HG02943 (cell line): Measurements from ENCODE around the gene ARFGAP2.
"Not testable (repeated sequence)": the region's sequence is repeated elsewhere in the genome, so short reads cannot be mapped to it uniquely, and the experiment has no call there.

Source experiments
- ATAC-seq: cut with Tn5 transposase; IDR thresholded peaks from one replicate; pipeline ENCODE4 v1.9.1; 2021; ENCODE audit warnings: mild to moderate bottlenecking, low read depth, moderate library complexity; ENCODE audit not compliant: unreplicated experiment

Gene ARFGAP2

DNA sequence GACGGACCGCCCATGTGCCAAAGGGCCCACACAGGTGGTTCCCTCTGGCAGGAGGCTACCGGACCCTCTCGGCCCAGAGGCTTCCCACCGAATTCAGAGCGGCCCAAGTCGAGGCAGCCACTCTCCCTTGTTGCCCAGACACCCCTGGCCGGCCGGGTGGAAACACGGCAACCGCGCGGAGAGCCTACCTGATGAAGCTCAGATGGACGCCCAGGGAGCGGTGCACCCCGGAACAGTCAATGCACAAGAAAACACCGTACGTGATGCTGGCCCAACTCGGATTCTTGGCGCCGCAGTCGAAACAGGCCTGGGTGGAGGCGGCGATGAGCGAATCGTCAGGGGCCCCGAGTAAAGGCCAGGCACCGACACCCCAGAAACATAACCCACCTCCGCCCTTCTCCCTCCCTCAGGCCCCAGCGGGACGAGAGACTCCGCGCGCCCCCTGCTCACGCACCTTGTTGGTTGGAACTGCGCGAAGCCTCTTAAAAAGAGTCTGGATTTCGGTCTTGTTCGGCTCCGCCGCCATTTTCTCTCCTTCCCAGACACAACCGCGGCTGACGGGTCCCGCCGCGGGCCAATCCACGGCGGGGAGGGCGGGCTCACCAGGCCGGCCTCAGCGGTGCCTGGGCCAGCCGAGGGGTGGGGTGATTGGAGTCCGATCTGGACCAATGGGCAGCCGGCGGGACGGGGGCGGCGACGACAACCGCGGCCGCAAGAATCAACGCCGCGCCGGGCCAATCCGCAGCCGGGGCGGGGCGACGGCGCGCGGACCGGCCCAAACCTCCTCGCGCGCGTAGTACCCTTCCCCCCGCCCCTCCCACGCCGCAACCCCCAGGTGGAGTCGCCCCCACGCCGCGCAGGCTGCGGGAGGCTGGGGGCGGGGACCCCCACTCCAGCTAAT, at the start of gene ARFGAP2:
Gene ARFGAP2 (minus strand): TSS at position 552 of the 901 bp plus-strand sequence. CDS start 26 bp downstream, at position 526.
- peak; percentile 82 for ATAC-seq

DNA sequence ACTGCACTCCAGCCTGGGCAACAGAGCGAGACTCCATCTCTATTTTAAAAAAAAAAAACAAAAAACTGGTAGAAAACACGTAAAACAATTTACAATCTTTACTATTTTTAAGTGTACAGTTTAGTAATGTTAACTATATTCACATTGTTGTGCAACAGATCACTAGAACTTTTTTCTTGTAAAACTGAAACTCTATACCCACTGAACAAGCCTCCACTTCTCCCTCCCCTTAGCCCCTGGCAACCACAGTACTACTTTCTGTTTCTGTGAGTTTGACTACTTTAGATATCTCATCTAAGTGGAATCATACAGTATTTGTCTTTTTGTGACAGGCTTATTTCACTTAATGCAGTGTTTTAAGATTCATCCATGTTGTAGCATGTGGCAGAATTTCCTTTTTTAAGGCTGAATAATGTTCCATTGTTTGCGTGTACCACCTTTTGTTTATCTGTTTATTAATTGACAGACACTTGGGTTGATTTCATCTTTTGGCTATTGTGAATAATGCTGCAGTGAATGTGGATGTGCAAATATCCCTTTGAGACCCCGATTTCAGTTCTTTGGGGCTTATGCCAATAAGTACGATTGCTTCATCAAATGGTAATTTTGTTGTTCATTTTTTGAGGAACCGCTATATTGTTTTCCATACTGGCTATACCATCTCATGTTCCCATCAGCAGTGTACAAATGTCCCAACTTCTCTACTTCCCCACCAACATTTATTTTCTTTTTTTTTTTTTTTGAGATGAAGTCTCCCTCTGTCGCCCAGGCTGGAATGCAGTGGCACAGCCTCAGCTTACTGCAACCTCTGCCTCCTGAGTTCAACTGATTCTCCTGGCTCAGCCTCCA, 49.1 kb upstream of the ARFGAP2 start:
- ATAC-seq: peak; percentile 88

DNA sequence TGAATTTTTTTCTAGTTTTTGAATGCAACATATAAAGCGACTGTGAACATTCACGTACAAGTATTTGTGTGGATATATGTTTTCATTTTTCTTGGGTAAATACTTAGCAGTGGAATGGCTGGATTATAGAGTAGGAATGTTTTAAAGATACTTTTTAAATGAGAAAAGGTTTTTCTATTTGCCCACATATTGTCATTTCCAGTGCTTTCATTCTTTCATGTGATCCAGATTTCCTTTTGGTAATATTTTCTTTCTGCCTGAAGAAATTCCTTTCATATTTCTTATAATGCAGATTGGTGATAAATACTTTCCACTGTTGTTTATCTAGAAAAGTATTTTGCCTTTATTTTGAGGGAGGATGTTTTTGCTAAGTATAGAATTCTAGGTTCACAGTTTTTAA, 46.0 kb upstream of the ARFGAP2 start:
- no peak for ATAC-seq

DNA sequence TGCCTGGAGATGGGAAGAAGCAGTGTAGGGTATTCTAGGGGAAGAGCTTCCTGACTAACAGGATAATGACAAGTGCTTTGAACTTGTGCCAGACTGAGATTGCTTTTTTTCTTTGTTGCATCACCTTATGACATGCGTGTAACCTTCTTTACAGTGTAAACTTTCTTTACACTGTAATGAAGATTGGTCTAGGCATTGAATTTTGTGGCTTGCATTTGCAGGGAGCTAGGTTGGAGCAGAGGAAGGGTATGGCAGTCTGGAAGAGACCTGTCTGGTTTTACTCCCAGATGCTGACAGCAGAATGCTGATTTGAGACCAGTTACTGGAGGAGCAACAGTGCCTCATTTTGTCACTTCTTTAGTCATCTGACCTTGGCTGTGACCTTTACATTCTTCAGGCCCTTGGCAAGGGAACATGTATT, 43.7 kb upstream of the ARFGAP2 start:
- ATAC-seq: no peak

DNA sequence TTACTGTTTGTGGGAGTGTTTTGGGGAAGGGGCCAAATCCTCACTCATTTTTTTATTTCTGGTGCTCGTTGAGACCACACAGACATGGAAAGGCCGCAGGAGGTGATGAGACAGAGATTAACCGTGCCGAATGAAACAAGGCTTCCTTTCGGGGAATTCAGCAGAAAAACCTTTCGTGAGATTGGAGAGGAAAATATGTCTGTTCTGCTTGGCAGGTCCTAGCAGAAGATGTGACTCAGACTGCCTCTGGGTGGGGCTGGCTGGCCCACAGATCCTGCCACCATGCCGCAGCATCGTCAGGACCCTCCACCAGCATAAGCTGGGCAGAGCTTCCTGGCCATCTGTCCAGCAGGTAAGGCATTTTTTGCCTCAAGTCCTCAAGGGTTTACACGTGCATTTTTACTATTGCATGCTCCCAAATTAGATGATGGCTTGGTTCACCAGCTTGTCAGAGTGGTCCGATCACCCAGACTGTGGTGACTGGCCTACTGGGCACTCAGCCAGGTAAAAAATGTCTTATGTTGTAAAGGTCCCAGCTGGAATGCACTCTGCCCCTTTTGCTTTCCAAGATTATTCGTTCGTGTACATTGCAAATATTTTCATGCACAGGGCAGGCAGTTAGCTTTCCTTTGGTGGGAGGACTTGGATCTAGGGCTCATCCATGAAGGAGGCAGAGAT, 39.6 kb upstream of the ARFGAP2 start:
- ATAC-seq: no peak

DNA sequence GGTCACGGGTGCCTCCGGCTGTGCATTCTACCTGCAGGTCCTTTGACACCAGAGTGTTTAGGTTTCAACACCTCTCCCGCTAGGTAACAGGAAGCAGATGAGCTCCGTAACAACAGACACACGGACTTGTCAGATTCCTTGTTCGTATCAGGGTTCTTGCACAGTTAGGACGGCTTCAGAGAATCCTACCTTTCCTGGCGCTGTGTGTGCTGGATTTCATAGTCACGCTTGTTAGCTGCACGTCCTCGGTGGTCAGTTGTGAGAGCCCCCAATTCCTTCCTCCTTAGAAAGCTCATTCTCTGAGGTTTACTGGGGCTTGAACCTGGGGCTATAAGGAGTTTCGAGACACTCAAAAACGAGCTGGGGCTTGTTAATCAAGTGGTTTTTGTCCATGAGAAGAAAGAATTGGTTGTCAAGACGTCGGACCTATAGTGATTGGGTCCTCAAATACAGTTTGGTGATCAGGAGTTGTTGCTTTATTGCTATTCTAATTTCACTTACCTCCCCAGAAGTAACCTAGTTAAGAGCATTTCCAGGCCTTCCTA, 38.8 kb upstream of the ARFGAP2 start:
- ATAC-seq: no peak

DNA sequence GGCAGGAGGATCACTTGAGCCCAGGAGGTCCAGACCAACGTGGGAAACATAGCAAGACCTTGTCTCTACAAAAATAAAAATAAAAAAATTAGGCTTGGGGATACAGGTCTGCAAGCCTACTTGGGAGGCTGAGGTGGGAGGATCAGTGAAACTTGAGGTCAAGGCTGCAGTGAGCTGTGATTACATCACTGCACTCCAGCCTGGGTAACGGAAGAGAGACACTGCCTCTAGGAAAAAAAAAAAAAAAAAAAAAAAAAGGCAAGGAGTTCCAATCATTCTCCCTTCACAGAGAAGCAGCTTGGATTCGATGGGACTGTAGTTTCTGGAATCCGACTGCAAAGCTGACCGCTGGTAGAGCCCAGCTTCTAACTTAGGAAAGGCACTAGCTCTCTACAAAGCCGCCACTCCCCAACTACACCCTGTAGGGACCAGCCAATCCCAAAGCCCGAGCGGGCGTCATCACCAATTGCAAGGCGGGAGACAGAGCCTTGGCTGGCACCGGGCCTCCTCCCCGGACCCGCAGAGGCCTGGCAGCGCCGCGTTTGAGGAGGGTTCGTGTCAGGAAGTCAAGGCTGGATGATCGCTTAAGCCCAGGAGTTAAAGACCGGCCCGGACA, 37.4 kb upstream of the ARFGAP2 start:
- peak; percentile 38 for ATAC-seq

DNA sequence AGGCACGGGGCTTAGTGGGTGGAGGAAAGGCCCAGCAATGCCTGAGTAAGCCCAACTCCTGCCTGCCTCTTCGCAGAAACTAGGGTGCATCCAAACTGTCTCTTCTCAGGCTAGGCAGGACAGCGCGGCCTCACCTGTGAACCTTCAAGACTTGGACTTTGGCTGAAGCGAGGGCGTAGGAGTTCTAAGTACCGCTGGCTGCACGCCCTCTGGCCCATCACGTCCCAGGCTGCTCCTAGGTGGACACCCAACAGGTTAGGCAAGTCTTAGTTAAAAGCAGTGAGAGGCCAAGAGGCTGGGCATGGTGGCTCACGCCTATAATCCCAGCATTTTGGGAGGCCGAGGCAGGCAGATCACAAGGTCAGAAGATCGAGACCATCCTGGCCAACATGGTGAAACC, 36.3 kb upstream of the ARFGAP2 start:
- no peak for ATAC-seq

DNA sequence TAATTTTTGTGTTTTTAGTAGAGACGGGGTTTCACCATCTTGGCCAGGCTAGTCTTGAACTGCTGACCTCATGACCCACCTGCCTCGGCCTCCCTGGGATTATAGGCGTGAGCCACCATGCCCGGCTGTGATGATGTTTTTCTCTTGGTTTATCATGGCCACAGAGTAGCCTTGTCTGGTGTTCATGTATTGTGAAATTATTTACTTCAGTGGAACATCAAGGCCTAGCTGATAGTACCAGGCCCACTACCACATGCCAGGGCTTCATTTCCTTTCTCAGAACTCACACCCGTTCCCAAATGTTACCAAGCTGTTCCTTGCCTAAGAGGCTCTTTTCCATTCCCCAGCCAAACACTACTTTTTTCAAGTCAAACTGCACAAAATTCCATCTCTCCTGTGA, 31.9 kb upstream of the ARFGAP2 start:
- no peak for ATAC-seq

DNA sequence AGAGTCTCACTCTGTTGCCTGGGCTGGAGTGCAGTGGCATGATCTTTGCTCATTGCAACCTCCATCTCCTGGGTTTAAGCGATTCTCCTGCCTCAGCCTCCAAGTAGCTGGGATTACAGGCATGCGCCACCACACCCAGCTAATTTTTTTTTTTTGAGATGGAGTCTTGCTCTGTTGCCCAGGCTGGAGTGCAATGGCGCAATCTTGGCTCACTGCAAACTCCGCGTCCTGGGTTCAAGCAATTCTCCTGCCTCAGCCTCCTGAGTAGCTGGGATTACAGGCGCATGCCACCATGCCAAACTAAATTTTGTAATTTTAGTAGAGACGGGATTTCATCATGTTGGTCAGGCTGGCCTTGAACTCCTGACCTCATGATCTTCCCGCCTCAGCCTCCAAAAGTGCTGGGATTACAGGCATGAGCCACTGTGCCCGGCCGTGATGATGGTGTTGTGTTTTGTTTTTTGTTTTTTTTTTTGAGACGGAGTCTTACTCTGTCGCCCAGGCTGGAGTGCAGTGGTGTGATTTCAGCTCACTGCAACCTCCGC, 31.4 kb upstream of the ARFGAP2 start:
- not testable (repeated sequence) for ATAC-seq

DNA sequence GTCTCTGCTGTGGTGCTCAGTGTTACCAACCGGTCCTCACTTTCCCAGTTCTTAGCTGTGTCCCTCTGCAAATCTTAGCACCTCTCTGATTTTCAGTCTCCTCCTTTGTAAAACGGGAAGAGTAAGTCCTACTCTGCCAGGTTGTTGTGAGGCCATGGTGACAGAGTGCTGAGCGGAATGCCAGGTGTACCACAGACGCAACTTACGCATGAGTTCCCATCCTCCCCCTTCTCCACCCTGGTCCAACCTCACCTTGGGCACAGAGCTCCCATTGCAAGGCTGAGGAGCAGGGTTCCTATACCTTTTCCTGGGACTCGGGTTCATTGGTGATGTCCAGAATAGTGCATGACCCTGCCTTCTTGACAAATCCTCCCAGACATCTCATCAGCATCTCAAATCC, 30.8 kb upstream of the ARFGAP2 start:
- no peak for ATAC-seq

DNA sequence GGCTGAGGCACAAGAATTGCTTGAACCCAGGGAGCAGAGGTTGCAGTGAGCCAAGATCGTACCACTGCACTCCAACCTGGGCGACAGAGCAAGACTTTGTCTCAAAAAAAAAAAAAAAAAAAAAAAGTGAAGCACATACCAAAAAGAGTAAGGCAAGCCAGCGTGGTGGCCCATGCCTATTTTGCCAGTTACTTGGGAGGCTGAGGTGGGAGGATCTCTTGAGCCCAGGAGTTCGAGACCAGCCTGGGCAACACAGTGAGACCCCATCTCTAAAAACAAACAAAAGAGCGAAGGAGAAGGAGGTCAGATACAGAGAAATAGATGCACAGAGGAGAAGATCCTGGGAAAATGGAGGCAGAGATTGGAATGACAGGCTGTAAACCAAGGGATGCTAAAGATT, 29.9 kb upstream of the ARFGAP2 start:
- not testable (repeated sequence) for ATAC-seq

DNA sequence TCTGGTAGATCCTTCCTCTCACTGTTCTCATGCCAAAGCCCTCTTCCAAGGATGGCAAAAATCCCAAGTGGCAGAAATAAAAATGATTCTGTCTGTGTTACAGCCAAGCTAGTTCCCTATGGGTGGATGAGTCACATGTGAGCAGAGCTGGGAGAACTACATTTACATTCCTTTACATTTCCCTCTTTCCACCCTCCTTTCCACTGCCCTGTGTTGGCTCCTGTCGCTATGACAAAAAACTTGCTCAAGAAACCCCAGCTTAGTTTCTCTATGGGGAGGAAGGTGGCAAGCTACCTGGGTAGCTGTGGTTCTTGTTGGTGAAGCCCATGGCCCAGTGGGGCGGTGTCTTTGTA, 27.9 kb upstream of the ARFGAP2 start:
- no peak for ATAC-seq

DNA sequence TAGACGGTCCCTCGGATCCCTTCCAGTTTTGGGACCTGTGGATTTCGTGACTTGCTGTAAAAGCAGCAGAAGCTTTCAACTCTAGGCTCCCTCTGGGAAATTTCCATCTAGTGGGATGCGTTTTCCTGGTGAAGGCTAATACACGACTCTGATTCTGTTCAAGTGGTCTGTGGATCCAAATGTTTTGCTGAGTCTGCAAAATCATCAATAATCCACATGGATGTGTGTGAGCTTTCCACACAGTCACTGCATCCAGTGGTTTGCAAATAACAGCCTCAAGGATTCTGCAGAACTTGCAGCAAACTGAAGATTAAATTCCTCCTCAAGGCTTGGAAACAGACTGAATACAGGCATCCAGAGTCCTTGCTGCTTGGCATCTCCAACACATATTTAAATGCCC, 25.9 kb upstream of the ARFGAP2 start:
- ATAC-seq: no peak

DNA sequence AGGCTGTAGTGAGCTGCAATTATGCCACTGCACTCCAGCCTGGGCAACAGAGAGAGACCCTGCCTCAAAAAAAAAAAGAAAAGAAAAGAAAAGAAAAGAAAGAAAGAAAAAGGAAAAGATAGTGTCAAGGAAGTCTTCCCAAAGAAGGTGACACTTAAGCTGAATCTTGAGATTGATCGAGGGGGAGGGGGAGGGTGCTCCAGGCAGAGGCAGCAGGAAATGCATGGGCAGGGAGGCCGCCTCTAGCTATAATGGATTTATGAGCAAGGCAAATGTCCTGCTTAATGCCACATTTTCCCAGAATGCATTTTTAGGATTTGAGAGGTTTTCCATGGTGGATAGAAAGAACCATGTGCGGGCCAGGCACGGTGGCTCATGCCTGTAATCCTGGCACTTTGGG, 24.3 kb upstream of the ARFGAP2 start:
- ATAC-seq: no peak

DNA sequence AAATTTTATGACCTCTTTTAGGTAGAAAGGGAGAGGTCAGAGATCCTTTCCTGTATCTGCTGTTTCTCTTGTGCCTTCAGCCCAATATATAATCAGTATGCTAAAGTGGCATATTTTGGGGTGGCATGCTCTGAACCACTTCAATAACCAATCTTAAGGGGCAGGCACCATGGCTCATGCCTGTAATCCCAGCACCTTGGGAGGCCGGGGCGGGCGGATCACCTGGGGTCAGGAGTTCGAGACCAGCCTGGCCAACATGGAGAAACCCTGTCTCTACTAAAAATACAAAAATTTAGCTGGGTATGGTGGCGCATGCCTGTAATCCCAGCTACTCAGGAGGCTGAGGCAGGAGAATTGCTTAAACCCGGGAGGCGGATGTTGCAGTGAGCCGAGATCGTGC, 21.5 kb upstream of the ARFGAP2 start:
- not testable (repeated sequence) for ATAC-seq

DNA sequence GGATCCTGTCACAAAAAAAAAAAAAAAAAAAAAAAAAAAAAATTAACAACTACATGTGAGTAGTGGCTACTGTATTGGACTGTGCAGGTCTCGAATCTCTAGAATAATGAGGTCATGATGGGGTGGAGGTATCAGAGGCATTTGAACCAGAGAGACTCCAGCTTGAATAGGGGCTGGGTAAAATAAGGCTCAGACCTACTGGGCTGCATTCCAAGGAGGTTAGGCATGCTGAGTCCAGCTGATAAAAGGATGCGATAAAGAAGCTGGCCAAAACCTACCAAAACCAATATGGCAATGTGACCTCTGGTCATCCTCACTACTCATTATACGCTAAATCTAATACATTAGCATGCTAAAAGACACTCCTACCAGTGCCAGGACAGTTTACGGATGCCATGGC, 15.4 kb upstream of the ARFGAP2 start:
- no peak for ATAC-seq

DNA sequence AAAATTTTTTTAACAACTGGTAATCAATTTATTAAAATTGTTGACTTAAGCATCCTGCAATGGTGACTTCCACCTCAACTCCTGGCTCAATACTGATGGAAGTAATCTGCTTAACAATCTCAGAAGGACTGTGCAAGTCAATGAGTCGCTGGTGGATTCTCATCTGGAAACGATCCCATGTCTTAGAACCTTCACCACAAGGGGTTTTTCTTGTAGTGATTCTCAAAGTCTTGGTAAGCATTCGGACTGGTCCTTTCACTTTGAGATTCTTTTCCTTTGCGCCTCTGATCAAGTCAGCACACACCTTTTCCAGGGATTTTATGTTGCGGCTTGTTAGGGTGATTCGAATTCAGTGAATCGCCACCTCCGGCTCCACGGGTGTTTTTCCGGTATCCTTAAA, 14.5 kb upstream of the ARFGAP2 start:
- not testable (repeated sequence) for ATAC-seq

DNA sequence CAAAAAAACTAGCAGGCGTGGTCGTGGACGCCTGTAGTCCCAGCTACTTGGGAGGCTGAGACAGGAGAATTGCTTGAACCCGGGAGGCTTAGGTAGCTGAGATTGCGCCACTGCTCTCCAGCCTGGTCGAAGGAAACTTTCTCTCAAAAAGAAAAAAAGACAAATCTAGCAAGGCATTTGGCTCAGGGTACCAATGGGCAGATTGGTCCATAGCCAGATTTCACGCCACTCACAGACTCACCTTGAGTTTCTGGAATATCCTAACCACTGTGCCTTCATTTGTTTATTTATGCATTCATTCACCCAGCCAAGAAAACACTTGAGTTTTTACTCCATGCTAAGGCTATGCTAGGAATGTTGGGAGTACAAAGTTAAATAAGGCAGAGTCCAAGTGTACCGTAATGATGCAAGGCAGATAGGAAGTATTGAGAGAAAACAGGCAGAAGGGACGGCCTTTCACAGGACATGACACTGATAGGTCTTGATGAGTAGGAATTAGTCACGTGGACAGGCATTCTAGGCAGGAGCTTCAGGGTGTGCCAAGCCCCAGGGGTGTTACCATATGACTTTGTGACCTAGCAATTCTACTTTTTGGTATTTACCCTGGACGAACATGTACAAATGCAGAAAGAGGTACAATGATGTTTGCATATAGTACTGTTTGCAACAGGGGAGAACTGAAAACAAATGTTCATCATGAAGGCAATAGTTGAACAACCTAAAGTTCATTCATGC, 12.6 kb upstream of the ARFGAP2 start:
- ATAC-seq: no peak
